ENCODE results near the gene PPIC. TPM values are rescaled to one million over a fixed set of nuclear protein-coding genes. Genes with fewer than 3 reads are reported as not detected.

PPIC gene
- total RNA-seq, 4 donors from 2014 or later = 18.2 to 50.7 (median 44.4) TPM

GRCh38 chr5:122999947-123000563 lies 36.5 kb downstream of the PPIC start:
- Histone ChIP-seq H3K27ac (no peak overlapping the region), H3K36me3 (peaks cover 0 to 26% of the 10 kb centered on the region in 2 donors), H3K4me1 (no peaks in the 10 kb centered on the region), H3K27me3 (no peaks in the 10 kb centered on the region), H3K9me3 (no peaks in the 10 kb centered on the region), H3K4me3 (no peak overlapping the region)
- ATAC-seq = no peak
- TF ChIP-seq POLR2AphosphoS5 (IDR thresholded peaks at IDR 0.05) (no peak), POLR2A (IDR thresholded peaks at IDR 0.05) (no peak), CTCF (IDR thresholded peaks at IDR 0.05) (peak in 1 of 4 experiments; percentile 40), EP300 (IDR thresholded peaks at IDR 0.05) (no peak)
- 69 to 77% methylated on average over 8 to 10 of the region's 10 CpGs for WGBS, 2 donors (ENCODE audit: low coverage in 1 of 2)

GRCh38 chr5:122997294-122997693 lies 39.2 kb downstream of the PPIC start:
- H3K4me3 ChIP-seq = no peak overlapping the region
- no peak for ATAC-seq
- WGBS, 2 donors (ENCODE audit: low coverage in 1 of 2) = 37 to 55% methylated on average over 7 of the region's 7 CpGs

GRCh38 chr5:122996091-122996490 lies 40.4 kb downstream of the PPIC start:
- peaks cover 0 to 6% of the 10 kb centered on the region in 2 donors for H3K36me3 ChIP-seq
- H3K4me3 ChIP-seq = no peak overlapping the region
- no peaks in the 10 kb centered on the region for H3K9me3 ChIP-seq
- WGBS, 2 donors (ENCODE audit: low coverage in 1 of 2) = 90 to 95% methylated on average over 2 to 3 of the region's 3 CpGs
- H3K27ac ChIP-seq = no peak overlapping the region
- no peaks in the 10 kb centered on the region for H3K4me1 ChIP-seq
- no peaks in the 10 kb centered on the region for H3K27me3 ChIP-seq
- no peak for ATAC-seq
- no peak for TF ChIP-seq POLR2AphosphoS5 (IDR thresholded peaks at IDR 0.05)
- no peak for TF ChIP-seq EP300 (IDR thresholded peaks at IDR 0.05)
- no peak for TF ChIP-seq CTCF (IDR thresholded peaks at IDR 0.05)
- TF ChIP-seq POLR2A (IDR thresholded peaks at IDR 0.05) = no peak

More at GRCh38 chr5:122997294-122997693, 39.2 kb downstream of the PPIC start:
- no peak for TF ChIP-seq CTCF (IDR thresholded peaks at IDR 0.05)
- TF ChIP-seq POLR2A (IDR thresholded peaks at IDR 0.05) = no peak
- no peak for TF ChIP-seq POLR2AphosphoS5 (IDR thresholded peaks at IDR 0.05)
- TF ChIP-seq EP300 (IDR thresholded peaks at IDR 0.05) = no peak
- Histone ChIP-seq H3K4me1 (no peaks in the 10 kb centered on the region), H3K27me3 (no peaks in the 10 kb centered on the region), H3K27ac (no peak overlapping the region), H3K36me3 (peaks cover 0 to 13% of the 10 kb centered on the region in 2 donors), H3K9me3 (no peaks in the 10 kb centered on the region)

GRCh38 chr5:122985954-122986721 lies 50.4 kb downstream of the PPIC start:
- 94 to 100% methylated on average over 2 of the region's 2 CpGs for WGBS, 2 donors (ENCODE audit: low coverage in 1 of 2)
- no peak overlapping the region for H3K4me3 ChIP-seq
- no peaks in the 10 kb centered on the region for H3K36me3 ChIP-seq
- H3K27me3 ChIP-seq = no peaks in the 10 kb centered on the region
- no peak for TF ChIP-seq POLR2AphosphoS5 (IDR thresholded peaks at IDR 0.05)
- TF ChIP-seq POLR2A (IDR thresholded peaks at IDR 0.05) = no peak
- no peak for TF ChIP-seq EP300 (IDR thresholded peaks at IDR 0.05)
- TF ChIP-seq CTCF (IDR thresholded peaks at IDR 0.05) = no peak
- ATAC-seq = no peak
- no peaks in the 10 kb centered on the region for H3K4me1 ChIP-seq
- H3K9me3 ChIP-seq = no peaks in the 10 kb centered on the region
- no peak overlapping the region for H3K27ac ChIP-seq

Data from gastroesophageal sphincter (tissue), 4 donors.